ENCODE results near the gene BZW2.
"Not testable (repeated sequence)": the region's sequence is repeated elsewhere in the genome, so short reads cannot be mapped to it uniquely, and the experiment has no call there.

BZW2 gene

DNA sequence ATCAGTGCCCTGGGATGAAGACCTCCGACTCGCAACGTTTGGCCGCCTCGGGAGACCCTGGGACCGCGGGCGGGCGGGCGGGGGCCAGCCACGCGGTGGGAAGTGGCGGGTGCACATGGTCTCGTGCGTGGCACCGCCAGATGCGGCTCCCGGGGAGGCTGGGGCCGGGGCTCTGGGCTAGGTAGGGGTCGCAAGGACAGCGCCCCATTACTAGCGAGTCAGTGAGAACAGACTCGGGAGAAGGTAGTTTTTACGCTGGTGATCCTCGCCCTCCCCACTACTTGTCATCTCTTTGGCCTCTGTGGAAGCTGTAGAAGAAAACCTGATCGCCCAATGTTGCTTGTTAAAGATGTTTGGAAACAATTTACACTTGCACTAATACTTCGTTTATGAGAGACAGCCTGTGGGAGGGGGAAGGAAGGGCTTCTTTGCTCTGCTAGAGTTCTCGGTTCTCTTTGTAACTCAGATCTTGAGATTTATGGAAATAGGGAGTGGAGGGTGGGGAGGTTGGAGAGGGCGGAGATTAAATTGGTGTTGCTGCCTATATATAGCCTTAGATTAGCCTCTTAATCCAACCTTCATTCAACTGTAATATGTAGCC is 591 bp downstream of the BZW2 start:
- DNase-seq = peak; percentile 16

GRCh38 chr7:16647435-16647960 is 1.5 kb downstream of the BZW2 start:
- DNase-seq = no peak

DNA sequence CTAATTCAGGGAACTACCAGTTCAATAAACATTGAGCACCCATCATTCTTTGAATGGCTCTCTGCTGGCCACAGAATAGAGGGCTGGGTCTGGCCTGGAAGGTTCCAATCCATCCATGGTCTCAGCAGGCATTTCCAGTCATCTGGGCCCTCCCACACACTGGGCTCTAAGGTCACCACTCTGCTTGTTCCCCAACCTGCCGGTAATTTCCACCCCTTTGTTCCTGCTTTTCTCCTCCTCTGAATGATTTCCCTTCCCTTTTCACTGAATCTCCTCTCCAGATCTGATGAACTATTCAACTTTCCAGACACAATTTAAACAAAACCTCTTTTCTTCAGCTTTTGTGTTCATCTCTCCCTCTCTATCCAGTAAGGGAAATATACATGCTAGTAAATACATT is 2.6 kb downstream of the BZW2 start:
- no peak for DNase-seq

- no peak for DNase-seq
Measured at GRCh38 chr7:16649196-16649595, 3.2 kb downstream of the BZW2 start.

- no peak for DNase-seq
Measured at GRCh38 chr7:16650266-16650665, 4.3 kb downstream of the BZW2 start.

- no peak for DNase-seq
Measured at GRCh38 chr7:16651396-16652239, 5.6 kb downstream of the BZW2 start.

- no peak for DNase-seq
Measured at GRCh38 chr7:16652240-16652583, 6.2 kb downstream of the BZW2 start.

- DNase-seq = peak; percentile 87
Measured at GRCh38 chr7:16652888-16653287, 6.9 kb downstream of the BZW2 start.

DNA sequence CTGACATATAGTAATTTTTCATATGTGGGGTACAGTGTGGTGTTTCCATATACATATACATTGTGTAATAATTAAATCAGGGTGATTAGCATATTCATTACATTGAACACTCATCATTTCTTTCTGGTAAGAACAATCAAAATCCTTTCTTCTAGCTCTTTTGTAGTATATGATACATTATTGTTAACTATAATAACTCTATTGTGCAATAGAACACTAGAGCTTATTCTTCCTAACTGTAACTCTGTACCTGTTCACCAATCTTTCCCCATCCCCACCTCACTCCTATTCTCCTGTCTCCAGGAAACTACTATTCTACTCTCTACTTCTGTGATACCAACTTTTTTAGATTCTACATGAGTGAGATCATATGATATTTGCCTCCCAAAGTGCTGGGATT is 9.4 kb downstream of the BZW2 start:
- DNase-seq = no peak

- no peak for DNase-seq
Measured at GRCh38 chr7:16656141-16656540, 10.2 kb downstream of the BZW2 start.

DNA sequence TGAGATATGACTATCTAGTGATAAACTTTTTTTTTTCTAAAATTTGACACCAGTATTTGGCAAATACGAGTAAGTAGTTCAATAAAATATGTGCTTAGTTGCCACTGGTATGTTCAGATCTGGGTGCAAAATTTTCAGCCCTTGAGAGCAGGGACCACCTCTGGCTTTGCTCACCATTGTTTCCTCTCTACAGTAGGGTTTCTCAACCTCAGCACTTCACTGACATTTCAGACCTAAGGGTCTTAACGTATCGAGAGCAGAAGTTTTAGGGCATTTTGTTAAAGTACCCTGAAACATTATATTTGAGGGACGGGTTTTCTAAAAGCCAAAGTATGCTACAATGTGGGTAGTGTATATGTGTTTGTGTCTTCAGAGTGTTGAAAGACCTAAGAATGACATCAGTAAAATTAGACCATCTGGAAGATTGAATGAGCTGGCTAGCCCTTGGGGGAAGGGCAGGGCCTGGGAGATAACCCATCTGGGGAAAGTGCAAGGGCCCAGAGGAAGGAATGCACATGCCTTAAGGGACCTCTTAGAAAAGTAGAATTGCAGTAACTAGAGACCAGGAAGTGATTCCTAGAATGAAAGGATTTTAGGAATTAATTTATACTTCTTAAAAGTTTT is 11.8 kb downstream of the BZW2 start:
- DNase-seq = no peak

DNA sequence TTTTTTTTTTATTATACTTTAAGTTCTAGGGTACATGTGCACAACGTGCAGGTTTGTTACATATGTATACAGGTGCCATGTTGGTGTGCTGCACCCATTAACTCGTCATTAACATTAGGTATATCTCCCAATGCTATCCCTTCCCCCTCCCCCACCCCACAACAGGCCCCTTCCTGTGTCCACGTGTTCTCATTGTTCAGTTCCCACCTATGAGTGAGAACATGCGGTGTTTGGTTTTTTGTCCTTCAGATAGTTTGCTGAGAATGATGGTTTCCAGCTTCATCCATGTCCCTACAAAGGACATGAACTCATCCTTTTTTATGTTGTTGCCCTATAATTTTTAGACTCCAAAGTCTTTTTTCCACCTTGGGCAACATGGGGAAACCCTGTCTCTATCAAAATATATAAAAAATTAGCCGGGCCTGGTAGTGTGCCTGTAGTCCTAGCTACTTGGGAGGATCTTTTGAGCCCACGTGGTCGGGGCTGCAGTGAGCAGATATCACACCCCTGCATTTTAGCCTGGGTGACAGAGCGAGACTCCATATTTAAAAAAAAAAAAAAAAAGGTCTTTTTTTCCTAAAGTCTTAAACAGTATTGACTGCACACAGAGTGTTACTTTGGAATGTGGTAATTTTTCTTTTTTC is 14.0 kb downstream of the BZW2 start:
- DNase-seq = not testable (repeated sequence)

GRCh38 chr7:16660702-16661464 is 14.9 kb downstream of the BZW2 start:
- DNase-seq = peak; percentile 66

DNA sequence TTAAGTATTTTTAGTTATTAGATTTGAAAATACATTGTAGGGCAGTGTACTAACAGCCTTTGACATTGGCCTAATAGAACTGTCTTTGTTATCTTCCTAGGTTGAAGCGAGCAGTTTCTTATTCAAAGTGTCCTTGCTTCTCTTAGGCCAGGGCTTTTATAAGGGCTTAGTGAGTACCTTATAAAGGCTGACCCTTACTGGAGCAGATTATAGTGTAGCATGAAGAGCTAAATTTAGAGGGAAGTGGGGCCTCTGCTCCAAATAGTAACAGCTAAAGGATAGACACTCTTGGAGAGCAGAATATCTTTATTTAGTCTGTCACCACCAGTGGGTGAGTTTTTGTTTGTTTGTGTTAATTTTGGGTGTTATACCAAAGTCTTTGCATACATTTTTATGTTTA is 15.9 kb downstream of the BZW2 start:
- DNase-seq = no peak

GRCh38 chr7:16667355-16667754 is 21.4 kb downstream of the BZW2 start:
- no peak for DNase-seq

- DNase-seq = no peak
Measured at GRCh38 chr7:16668049-16668858, 22.3 kb downstream of the BZW2 start.

DNA sequence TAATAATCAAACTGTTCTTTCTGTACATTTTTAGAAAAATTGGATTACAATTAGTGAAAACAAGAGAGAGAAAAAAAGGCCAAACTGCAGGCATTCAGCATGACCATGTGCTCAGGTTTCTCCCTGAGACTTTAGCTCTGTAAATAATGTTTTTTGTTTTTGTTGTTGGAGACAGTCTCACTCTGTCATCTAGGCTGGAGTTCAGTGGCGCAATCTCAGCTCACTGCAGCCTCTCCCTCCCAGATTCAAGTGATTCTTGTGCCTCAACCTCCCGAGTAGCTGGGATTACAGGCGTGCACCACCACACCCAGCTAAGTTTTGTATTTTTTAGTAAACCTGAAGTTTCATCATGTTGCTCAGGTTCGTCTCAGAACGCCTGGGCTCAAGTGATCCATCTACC is 23.0 kb downstream of the BZW2 start:
- no peak for DNase-seq

DNA sequence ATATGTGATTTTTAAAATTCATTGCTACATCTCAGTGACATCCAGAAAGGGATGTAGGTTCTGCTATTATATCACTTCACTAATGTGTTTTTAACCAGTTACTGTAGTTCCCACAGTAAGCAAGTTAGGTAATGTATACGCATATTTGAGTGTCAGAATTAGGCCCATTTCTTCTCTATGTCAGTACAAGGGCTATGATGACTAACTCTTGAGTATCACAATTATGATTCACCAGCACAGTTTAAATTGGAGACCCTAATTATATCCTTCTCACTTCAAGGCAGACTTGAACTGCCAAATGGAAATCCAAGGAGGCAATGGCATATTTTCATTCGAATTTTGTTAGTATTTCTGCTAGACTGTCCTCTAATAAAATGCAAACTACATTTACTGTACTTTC is 23.6 kb downstream of the BZW2 start:
- no peak for DNase-seq

DNA sequence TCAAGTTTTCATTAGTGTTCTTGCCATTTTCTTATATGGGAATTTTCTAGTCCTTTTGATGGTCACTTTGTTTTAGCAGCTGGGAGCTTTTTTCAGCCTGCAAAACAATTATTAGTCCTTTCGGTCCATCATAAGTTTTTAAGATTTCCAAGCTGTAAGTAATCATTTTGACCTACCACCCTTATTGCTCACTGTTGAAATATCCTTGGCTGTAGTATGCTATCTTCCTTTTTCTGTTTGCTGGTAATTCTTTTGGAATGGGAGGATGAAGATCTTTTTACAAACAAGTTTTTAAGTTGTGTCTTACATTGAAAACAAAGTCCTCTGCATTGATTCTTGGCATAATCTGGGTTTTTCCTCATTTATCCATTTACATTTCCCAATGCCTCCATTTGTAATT is 24.0 kb downstream of the BZW2 start:
- no peak for DNase-seq

DNA sequence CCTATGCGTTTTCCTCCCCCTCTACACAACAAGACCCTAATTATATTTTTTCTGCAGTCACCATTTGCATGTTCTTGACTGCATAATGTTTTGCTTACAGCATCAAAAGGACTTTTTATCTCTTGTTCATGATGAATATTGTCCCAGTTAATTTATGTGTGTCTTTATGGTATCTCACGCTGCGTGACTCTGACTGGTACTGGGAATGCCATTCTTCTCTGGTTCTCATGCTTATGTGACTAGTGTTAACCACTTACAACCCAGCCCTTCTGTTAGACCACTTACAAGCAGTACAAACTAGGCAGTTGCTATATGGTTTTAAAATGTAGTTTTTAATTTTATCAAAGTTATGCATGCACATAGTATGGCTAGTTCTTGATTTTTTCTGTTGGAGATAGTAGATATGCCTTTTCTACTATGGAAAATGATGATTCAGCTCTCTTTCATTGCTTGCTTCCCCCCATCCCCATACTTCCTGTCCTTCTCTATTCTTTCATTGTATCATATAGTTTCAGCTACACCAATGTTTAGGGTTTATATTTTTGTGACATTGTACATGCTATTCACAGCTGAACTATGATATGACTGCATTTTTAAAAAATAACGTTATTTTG is 24.9 kb downstream of the BZW2 start:
- DNase-seq = no peak

DNA sequence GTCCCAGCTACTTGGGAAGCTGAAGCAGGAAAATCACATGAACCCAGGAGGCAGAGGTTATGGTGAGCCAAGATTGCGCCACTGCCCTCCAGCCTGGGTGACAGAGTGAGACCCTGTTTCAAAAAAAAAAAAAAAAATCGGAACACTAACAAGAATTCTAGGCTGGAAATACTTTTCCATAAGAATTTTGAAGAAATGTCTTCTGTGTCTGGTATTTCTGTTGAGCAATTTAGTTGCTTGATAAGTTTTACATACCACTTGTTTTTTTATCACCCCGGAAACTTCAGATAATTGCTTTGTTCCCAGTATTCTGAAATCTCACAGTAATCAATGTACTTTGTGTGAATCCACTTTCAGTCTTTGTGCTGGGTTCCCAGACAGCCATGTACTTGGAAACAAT is 25.8 kb downstream of the BZW2 start:
- no peak for DNase-seq
